HEK293 (cell line): ENCODE measurements around the gene HOXA6.

Source experiments
- GLIS1 ChIP-seq: fragments of 450-650 bp; formaldehyde crosslinking; IDR thresholded peaks from 2 replicates; pipeline ENCODE4 v1.5.1; 2016; ENCODE audit warnings: missing biosample characterization, missing genetic modification characterization
- IKZF3 ChIP-seq: fragments of 450-650 bp; IDR thresholded peaks from 2 replicates; pipeline ENCODE4 v1.5.0; 2018; ENCODE audit warnings: missing biosample characterization, mild to moderate bottlenecking, missing genetic modification characterization, moderate library complexity
- KLF7 ChIP-seq: fragments of 450-650 bp; formaldehyde crosslinking; IDR thresholded peaks from 2 replicates; pipeline ENCODE4 v1.5.1; 2016; ENCODE audit warnings: missing biosample characterization, missing genetic modification characterization, borderline replicate concordance
- KLF8 ChIP-seq: fragments of 450-650 bp; formaldehyde crosslinking; IDR thresholded peaks from 2 replicates; pipeline ENCODE4 v1.5.1; 2016; ENCODE audit warnings: missing biosample characterization, missing genetic modification characterization
- MEIS1 ChIP-seq: sonication (generic); formaldehyde crosslinking; IDR thresholded peaks from 2 replicates; pipeline ENCODE4 v1.8.1; 2022; ENCODE audit warnings: missing genetic modification reagents, mild to moderate bottlenecking, borderline replicate concordance
- SP2 ChIP-seq: fragments of 450-650 bp; formaldehyde crosslinking; IDR thresholded peaks from 2 replicates; pipeline ENCODE4 v1.5.1; 2016; ENCODE audit warnings: missing biosample characterization, missing genetic modification characterization
- YY1 ChIP-seq: fragments of 450-650 bp; formaldehyde crosslinking; IDR thresholded peaks from 2 replicates; pipeline ENCODE4 v1.5.1; 2018; ENCODE audit warnings: missing biosample characterization, missing genetic modification characterization
- ZBTB8A ChIP-seq: fragments of 450-650 bp; formaldehyde crosslinking; IDR thresholded peaks from 2 replicates; pipeline ENCODE4 v1.5.1; 2016; ENCODE audit warnings: missing biosample characterization, missing genetic modification characterization
- ZNF112 ChIP-seq: fragments of 450-650 bp; formaldehyde crosslinking; IDR thresholded peaks from 2 replicates; pipeline ENCODE4 v1.5.0; 2017; ENCODE audit warnings: missing biosample characterization, missing genetic modification characterization
- ZNF132 ChIP-seq: fragments of 450-650 bp; formaldehyde crosslinking; IDR thresholded peaks from 2 replicates; pipeline ENCODE4 v1.5.1; 2017; ENCODE audit warnings: missing biosample characterization, missing genetic modification characterization, borderline replicate concordance
- ZNF140 ChIP-seq: fragments of 450-650 bp; formaldehyde crosslinking; IDR thresholded peaks from 2 replicates; pipeline ENCODE4 v1.5.1; 2016; ENCODE audit warnings: missing biosample characterization, missing genetic modification characterization
- ZNF155 ChIP-seq: fragments of 450-650 bp; formaldehyde crosslinking; IDR thresholded peaks from 2 replicates; pipeline ENCODE4 v1.5.1; 2016; ENCODE audit warnings: missing biosample characterization, missing genetic modification characterization
- ZNF157 ChIP-seq: fragments of 450-650 bp; formaldehyde crosslinking; IDR thresholded peaks from 2 replicates; pipeline ENCODE4 v1.5.1; 2016; ENCODE audit warnings: missing biosample characterization, missing genetic modification characterization
- ZNF16 ChIP-seq: fragments of 450-650 bp; formaldehyde crosslinking; IDR thresholded peaks from 2 replicates; pipeline ENCODE4 v1.5.1; 2016; ENCODE audit warnings: low read depth, missing biosample characterization, missing genetic modification characterization
- ZNF221 ChIP-seq: fragments of 450-650 bp; formaldehyde crosslinking; IDR thresholded peaks from 2 replicates; pipeline ENCODE4 v1.5.1; 2017; ENCODE audit warnings: missing biosample characterization, missing genetic modification characterization, borderline replicate concordance
- ZNF341 ChIP-seq: fragments of 450-650 bp; formaldehyde crosslinking; IDR thresholded peaks from 2 replicates; pipeline ENCODE4; 2016; ENCODE audit warnings: low read depth, missing biosample characterization, missing genetic modification characterization
- ZNF354C ChIP-seq: fragments of 450-650 bp; formaldehyde crosslinking; IDR thresholded peaks from 2 replicates; pipeline ENCODE4 v1.5.1; 2016; ENCODE audit warnings: missing biosample characterization, missing genetic modification characterization, low read depth, borderline replicate concordance
- ZNF366 ChIP-seq: fragments of 450-650 bp; formaldehyde crosslinking; conservative IDR thresholded peaks from 2 replicates; pipeline ENCODE4 v1.5.1; 2016; ENCODE audit warnings: missing biosample characterization, missing genetic modification characterization
- ZNF510 ChIP-seq: fragments of 450-650 bp; formaldehyde crosslinking; IDR thresholded peaks from 2 replicates; pipeline ENCODE4 v1.5.1; 2018; ENCODE audit warnings: mild to moderate bottlenecking, missing genetic modification characterization, missing biosample characterization; ENCODE audit not compliant: insufficient replicate concordance
- ZNF530 ChIP-seq: fragments of 450-650 bp; formaldehyde crosslinking; IDR thresholded peaks from 2 replicates; pipeline ENCODE4 v1.5.1; 2016; ENCODE audit warnings: low read depth, missing biosample characterization, missing genetic modification characterization
- ZNF560 ChIP-seq: fragments of 450-650 bp; formaldehyde crosslinking; IDR thresholded peaks from 2 replicates; pipeline ENCODE4 v1.5.1; 2017; ENCODE audit warnings: missing biosample characterization, missing genetic modification characterization, borderline replicate concordance
- ZNF664 ChIP-seq: fragments of 450-650 bp; formaldehyde crosslinking; IDR thresholded peaks from 2 replicates; pipeline ENCODE4 v1.5.1; 2016; ENCODE audit warnings: missing biosample characterization, missing genetic modification characterization
- ZNF670 ChIP-seq: fragments of 450-650 bp; formaldehyde crosslinking; IDR thresholded peaks from 2 replicates; pipeline ENCODE4 v1.5.1; 2016; ENCODE audit warnings: missing biosample characterization, missing genetic modification characterization, low read depth
- ZNF777 ChIP-seq: fragments of 450-650 bp; formaldehyde crosslinking; IDR thresholded peaks from 2 replicates; pipeline ENCODE4 v1.5.1; 2017; ENCODE audit warnings: missing biosample characterization, missing genetic modification characterization, borderline replicate concordance
- ZNF830 ChIP-seq: fragments of 450-650 bp; IDR thresholded peaks from 2 replicates; pipeline ENCODE4 v1.5.0; 2018; ENCODE audit warnings: missing biosample characterization, missing genetic modification characterization, low read depth, mild to moderate bottlenecking, moderate library complexity
- ZSCAN5A ChIP-seq: fragments of 450-650 bp; formaldehyde crosslinking; IDR thresholded peaks from 2 replicates; pipeline ENCODE4 v1.5.1; 2016; ENCODE audit warnings: missing biosample characterization, missing genetic modification characterization
- TF ChIP-seq, protein P1 (sequence below): fragments of 450-650 bp; formaldehyde crosslinking; IDR thresholded peaks from 2 replicates; pipeline ENCODE4 v1.5.1; 2017; ENCODE audit warnings: missing biosample characterization, missing genetic modification characterization
- TF ChIP-seq, protein P2 (sequence below): fragments of 450-650 bp; formaldehyde crosslinking; conservative IDR thresholded peaks from 2 replicates; pipeline ENCODE4 v1.5.1; 2016; ENCODE audit warnings: low read depth, missing biosample characterization, missing genetic modification characterization
- TF ChIP-seq, protein P3 (sequence below): fragments of 450-650 bp; formaldehyde crosslinking; IDR thresholded peaks from 2 replicates; pipeline ENCODE4 v1.5.1; 2017; ENCODE audit warnings: missing biosample characterization, missing genetic modification characterization
- TF ChIP-seq, protein P4 (sequence below): fragments of 450-650 bp; IDR thresholded peaks from 2 replicates; pipeline ENCODE4 v1.5.1; 2018; ENCODE audit warnings: missing biosample characterization, mild to moderate bottlenecking, missing genetic modification characterization

Gene HOXA6

GRCh38 chr7:27174874-27175625 lies 27.5 kb upstream of the HOXA6 start (continued):
- TF ChIP-seq, protein P1, sequence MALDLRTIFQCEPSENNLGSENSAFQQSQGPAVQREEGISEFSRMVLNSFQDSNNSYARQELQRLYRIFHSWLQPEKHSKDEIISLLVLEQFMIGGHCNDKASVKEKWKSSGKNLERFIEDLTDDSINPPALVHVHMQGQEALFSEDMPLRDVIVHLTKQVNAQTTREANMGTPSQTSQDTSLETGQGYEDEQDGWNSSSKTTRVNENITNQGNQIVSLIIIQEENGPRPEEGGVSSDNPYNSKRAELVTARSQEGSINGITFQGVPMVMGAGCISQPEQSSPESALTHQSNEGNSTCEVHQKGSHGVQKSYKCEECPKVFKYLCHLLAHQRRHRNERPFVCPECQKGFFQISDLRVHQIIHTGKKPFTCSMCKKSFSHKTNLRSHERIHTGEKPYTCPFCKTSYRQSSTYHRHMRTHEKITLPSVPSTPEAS, result peak; percentile 79
- TF ChIP-seq ZNF777 (no peak), ZNF510 (tag by site-specific recombination) (no peak), ZNF132 (tag by site-specific recombination) (no peak), ZNF670 (no peak), KLF8 (tag by site-specific recombination) (peak; percentile 63), MEIS1 (no peak), ZNF341 (tag by site-specific recombination) (no peak), ZNF221 (no peak), ZNF112 (no peak), ZNF155 (no peak), KLF7 (tag by site-specific recombination) (no peak), ZNF366 (peak; percentile 58; the same call in 1 of the 2 replicates), ZSCAN5A (tag by site-specific recombination) (no peak), ZNF354C (tag by site-specific recombination) (no peak), IKZF3 (tag by site-specific recombination) (0 out of 2 replicates have a peak, but pooled peaks have one; percentile 42), ZNF16 (tag by site-specific recombination) (no peak), ZNF140 (tag by site-specific recombination) (no peak), GLIS1 (peak; percentile 35; the same call in 1 of the 2 replicates), ZNF530 (no peak), ZNF664 (tag by site-specific recombination) (no peak), YY1 (tag by site-specific recombination) (0 out of 2 replicates have a peak, but pooled peaks have one; percentile 0), ZNF157 (tag by site-specific recombination) (no peak), ZNF560 (no peak), ZBTB8A (0 out of 2 replicates have a peak, but pooled peaks have one; percentile 8), SP2 (tag by site-specific recombination) (peak; percentile 48; the same call in 1 of the 2 replicates), ZNF830 (tag by site-specific recombination) (no peak)
- TF ChIP-seq, protein P2, sequence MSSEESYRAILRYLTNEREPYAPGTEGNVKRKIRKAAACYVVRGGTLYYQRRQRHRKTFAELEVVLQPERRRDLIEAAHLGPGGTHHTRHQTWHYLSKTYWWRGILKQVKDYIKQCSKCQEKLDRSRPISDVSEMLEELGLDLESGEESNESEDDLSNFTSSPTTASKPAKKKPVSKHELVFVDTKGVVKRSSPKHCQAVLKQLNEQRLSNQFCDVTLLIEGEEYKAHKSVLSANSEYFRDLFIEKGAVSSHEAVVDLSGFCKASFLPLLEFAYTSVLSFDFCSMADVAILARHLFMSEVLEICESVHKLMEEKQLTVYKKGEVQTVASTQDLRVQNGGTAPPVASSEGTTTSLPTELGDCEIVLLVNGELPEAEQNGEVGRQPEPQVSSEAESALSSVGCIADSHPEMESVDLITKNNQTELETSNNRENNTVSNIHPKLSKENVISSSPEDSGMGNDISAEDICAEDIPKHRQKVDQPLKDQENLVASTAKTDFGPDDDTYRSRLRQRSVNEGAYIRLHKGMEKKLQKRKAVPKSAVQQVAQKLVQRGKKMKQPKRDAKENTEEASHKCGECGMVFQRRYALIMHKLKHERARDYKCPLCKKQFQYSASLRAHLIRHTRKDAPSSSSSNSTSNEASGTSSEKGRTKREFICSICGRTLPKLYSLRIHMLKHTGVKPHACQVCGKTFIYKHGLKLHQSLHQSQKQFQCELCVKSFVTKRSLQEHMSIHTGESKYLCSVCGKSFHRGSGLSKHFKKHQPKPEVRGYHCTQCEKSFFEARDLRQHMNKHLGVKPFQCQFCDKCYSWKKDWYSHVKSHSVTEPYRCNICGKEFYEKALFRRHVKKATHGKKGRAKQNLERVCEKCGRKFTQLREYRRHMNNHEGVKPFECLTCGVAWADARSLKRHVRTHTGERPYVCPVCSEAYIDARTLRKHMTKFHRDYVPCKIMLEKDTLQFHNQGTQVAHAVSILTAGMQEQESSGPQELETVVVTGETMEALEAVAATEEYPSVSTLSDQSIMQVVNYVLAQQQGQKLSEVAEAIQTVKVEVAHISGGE (tag by site-specific recombination), result peak; percentile 27; the same call in 1 of the 2 replicates
- TF ChIP-seq, protein P3, sequence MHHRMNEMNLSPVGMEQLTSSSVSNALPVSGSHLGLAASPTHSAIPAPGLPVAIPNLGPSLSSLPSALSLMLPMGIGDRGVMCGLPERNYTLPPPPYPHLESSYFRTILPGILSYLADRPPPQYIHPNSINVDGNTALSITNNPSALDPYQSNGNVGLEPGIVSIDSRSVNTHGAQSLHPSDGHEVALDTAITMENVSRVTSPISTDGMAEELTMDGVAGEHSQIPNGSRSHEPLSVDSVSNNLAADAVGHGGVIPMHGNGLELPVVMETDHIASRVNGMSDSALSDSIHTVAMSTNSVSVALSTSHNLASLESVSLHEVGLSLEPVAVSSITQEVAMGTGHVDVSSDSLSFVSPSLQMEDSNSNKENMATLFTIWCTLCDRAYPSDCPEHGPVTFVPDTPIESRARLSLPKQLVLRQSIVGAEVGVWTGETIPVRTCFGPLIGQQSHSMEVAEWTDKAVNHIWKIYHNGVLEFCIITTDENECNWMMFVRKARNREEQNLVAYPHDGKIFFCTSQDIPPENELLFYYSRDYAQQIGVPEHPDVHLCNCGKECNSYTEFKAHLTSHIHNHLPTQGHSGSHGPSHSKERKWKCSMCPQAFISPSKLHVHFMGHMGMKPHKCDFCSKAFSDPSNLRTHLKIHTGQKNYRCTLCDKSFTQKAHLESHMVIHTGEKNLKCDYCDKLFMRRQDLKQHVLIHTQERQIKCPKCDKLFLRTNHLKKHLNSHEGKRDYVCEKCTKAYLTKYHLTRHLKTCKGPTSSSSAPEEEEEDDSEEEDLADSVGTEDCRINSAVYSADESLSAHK, result no peak
- TF ChIP-seq, protein P4, sequence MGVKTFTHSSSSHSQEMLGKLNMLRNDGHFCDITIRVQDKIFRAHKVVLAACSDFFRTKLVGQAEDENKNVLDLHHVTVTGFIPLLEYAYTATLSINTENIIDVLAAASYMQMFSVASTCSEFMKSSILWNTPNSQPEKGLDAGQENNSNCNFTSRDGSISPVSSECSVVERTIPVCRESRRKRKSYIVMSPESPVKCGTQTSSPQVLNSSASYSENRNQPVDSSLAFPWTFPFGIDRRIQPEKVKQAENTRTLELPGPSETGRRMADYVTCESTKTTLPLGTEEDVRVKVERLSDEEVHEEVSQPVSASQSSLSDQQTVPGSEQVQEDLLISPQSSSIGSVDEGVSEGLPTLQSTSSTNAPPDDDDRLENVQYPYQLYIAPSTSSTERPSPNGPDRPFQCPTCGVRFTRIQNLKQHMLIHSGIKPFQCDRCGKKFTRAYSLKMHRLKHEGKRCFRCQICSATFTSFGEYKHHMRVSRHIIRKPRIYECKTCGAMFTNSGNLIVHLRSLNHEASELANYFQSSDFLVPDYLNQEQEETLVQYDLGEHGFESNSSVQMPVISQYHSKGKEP, result peak; percentile 55; the same call in 1 of the 2 replicates
